ENCODE results near the gene TRIM3.

TRIM3 gene

DNA sequence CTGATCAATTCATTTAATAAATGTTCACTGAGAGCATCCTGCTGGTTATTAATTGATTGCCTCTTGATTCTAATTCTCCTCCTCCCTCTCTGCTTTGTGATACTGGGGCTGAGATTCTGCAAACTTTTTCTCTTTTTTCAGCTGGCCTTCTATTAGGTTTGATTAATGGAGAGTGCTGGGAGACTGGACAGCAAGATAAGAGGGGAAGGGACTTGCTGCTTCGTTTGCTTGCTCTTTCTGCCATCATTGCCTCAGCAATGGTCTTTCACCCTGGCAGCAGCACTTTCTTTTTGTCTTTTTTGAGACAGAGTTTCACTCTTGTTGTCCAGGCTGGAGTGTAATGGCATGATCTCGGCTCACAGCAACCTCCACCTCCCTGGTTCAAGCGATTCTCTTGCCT, 30.4 kb upstream of the TRIM3 start:
- H3K27me3 Mint-ChIP-seq (ENCODE audit: low read depth) = no peaks in the 10 kb centered on the region
- H3K9me3 Mint-ChIP-seq = no peaks in the 10 kb centered on the region
- TF ChIP-seq, protein P1, sequence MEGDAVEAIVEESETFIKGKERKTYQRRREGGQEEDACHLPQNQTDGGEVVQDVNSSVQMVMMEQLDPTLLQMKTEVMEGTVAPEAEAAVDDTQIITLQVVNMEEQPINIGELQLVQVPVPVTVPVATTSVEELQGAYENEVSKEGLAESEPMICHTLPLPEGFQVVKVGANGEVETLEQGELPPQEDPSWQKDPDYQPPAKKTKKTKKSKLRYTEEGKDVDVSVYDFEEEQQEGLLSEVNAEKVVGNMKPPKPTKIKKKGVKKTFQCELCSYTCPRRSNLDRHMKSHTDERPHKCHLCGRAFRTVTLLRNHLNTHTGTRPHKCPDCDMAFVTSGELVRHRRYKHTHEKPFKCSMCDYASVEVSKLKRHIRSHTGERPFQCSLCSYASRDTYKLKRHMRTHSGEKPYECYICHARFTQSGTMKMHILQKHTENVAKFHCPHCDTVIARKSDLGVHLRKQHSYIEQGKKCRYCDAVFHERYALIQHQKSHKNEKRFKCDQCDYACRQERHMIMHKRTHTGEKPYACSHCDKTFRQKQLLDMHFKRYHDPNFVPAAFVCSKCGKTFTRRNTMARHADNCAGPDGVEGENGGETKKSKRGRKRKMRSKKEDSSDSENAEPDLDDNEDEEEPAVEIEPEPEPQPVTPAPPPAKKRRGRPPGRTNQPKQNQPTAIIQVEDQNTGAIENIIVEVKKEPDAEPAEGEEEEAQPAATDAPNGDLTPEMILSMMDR (IDR thresholded peaks at IDR 0.05; ENCODE audit: unreplicated experiment in 3 of 3) = no peak
- peaks cover 6% of the 10 kb centered on the region for H3K36me3 Mint-ChIP-seq (ENCODE audit: low read depth)
- H3K4me1 Mint-ChIP-seq = no peaks in the 10 kb centered on the region
- no peak overlapping the region for H3K4me3 Mint-ChIP-seq
- H3K27ac Mint-ChIP-seq = no peak overlapping the region

DNA sequence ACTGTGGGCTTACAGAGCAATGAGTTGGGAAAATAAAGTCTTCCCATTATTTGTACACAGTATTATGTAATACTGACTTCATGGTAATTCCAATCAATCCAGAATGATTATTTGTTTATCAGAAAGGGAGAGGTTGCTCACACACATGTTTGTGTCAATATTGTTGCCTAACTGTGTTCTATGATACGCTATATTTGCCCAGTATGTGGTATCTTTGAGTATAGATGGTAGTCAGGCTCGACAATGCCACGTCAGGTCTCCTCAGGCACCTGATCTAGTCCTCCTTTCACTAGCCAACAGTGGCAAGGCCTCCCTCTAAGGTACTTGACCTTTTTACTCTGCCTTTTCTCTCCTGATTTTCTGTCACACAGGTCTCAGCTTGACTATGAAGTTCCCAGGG, 28.6 kb upstream of the TRIM3 start:
- H3K4me3 Mint-ChIP-seq = no peak overlapping the region
- no peaks in the 10 kb centered on the region for H3K4me1 Mint-ChIP-seq
- no peak overlapping the region for H3K27ac Mint-ChIP-seq
- TF ChIP-seq, protein P1 (IDR thresholded peaks at IDR 0.05; ENCODE audit: unreplicated experiment in 3 of 3) = no peak
- H3K27me3 Mint-ChIP-seq (ENCODE audit: low read depth) = no peaks in the 10 kb centered on the region
- no peaks in the 10 kb centered on the region for H3K9me3 Mint-ChIP-seq
- H3K36me3 Mint-ChIP-seq (ENCODE audit: low read depth) = peaks cover 6% of the 10 kb centered on the region

DNA sequence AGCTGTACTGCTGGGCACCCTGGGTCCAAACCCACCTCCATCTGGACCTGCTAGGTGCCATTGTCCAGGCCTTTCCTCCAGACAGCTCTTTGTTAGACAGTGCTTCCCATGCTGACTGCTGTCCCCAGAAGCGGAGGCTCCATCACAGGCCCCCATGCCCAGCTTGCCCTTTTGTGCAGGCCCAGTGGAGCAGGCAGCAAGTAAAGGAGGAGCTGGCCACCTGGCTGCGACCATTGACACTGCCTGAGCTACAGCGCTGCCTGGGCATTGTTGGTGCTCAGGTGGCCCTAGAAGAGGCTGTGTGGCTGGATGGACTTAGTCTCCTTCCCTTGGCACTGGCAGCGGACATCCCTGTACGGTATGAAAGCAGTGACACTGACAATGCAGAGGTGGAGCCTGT, 24.8 kb upstream of the TRIM3 start:
- no peak overlapping the region for H3K4me3 Mint-ChIP-seq
- H3K27ac Mint-ChIP-seq = no peak overlapping the region
- peaks cover 9% of the 10 kb centered on the region for H3K36me3 Mint-ChIP-seq (ENCODE audit: low read depth)
- no peaks in the 10 kb centered on the region for H3K27me3 Mint-ChIP-seq (ENCODE audit: low read depth)
- H3K4me1 Mint-ChIP-seq = no peaks in the 10 kb centered on the region
- TF ChIP-seq, protein P1 (IDR thresholded peaks at IDR 0.05; ENCODE audit: unreplicated experiment in 3 of 3) = no peak
- H3K9me3 Mint-ChIP-seq = no peaks in the 10 kb centered on the region

DNA sequence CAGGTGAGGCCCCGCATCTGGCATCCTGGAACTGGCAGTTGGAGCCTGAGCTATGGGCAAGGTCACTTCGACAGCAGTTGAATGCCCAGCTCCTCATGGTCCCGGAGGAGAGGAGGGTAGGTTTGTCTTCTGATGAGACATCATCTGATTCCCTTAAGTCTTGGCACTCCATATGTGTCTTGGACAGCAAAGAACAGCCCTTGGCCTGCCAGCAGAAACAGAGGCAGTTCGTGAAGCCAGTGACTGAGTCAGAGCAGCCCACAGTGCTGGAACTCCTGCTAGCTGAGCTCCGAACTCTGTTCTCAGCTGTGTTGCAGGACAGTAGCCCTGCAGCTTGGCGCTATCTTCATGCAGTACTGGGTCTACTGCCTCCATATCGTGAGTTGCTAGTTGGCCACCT, 24.4 kb upstream of the TRIM3 start:
- Mint-ChIP-seq H3K27ac (no peak overlapping the region), H3K9me3 (no peaks in the 10 kb centered on the region), H3K36me3 (ENCODE audit: low read depth) (peaks cover 9% of the 10 kb centered on the region), H3K27me3 (ENCODE audit: low read depth) (no peaks in the 10 kb centered on the region), H3K4me3 (no peak overlapping the region), H3K4me1 (no peaks in the 10 kb centered on the region)
- TF ChIP-seq, protein P1 (IDR thresholded peaks at IDR 0.05; ENCODE audit: unreplicated experiment in 3 of 3) = no peak

DNA sequence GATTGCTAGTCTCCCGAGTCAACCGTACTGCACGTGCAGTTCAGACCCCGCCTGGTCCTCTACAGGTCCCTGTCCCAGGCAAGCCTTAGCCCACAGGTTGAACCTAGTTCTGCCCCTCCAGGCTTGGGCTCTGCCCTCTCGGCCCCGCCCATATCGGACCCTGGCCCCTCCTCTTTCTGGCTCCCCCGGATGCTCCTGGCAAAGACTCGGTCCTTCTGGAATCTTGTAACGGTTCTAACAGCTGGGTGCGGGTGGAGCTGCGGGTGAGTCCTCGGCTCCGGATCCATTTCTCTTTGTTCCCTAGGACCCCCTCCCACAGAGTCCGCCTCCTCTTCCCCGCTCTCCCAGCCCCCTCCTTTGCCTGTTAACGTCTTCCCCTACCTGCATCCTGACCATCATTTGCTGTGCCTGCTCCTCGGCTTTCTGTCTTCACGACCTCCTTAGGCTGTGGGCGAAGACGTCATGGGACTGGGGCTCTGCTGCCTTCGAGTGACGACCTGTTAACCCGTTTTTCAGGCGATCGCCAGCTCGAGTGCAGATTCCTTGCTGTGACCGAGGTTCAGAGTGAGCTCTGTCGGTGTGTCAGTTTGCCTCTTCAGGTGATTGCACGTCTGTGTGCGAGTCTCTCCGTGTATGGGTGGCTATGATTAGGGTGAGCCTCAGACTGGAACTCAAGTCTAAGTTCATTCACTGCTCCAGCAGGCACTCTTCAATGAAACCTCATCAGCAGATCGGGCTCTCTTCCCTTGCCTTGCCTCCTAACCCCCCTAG, 23.5 kb upstream of the TRIM3 start, which contains the start of gene DNHD1:
Gene DNHD1 (plus strand): TSS at position 212 of the 771 bp plus-strand sequence. CDS start 936 bp downstream, outside the sequence.
- Mint-ChIP-seq H3K27ac (no peak within 1 kb of the TSS), H3K9me3 (no peaks in the 10 kb centered on the region), H3K4me3 (no peak within 1 kb of the TSS), H3K36me3 (ENCODE audit: low read depth) (peaks cover 9% of the 10 kb centered on the region), H3K27me3 (ENCODE audit: low read depth) (no peaks in the 10 kb centered on the region), H3K4me1 (no peaks in the 10 kb centered on the region)
- TF ChIP-seq, protein P1 (IDR thresholded peaks at IDR 0.05; ENCODE audit: unreplicated experiment in 3 of 3) = no peak

DNA sequence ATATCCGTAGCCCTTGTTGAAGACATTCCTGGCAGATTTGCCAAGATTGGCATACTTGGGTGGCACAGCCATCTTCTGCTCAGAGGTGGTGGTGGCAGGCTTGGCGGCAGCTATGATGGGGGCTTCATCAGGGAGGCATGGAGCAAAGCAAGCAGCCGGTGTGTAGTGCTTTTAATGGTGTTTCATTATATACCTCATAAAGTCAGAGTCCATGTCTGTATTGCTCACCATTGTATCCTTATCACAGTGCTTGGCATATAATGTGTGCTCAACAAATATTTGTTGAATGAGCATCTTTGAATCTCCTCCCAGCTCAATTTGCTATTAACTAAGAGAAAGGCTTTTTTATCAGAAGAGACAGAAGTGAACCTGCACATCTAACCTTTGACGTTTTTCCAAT, 15.6 kb upstream of the TRIM3 start:
- Mint-ChIP-seq H3K27me3 (ENCODE audit: low read depth) (no peaks in the 10 kb centered on the region), H3K4me3 (no peak overlapping the region), H3K9me3 (no peaks in the 10 kb centered on the region), H3K36me3 (ENCODE audit: low read depth) (peaks cover 4% of the 10 kb centered on the region), H3K27ac (no peak overlapping the region), H3K4me1 (no peaks in the 10 kb centered on the region)
- TF ChIP-seq, protein P1 (IDR thresholded peaks at IDR 0.05; ENCODE audit: unreplicated experiment in 3 of 3) = no peak
